NCI-H1092 treated with DMSO at 0.1 percent for 48 hours (cell line): ENCODE measurements around the gene MORN1.
A peak's percentile ranks its signal among the peaks of the same experiment; 100 is the strongest.

Experiments used
- DNase-seq: peaks from one replicate; lab custom pipeline; 2025; lab: John Stamatoyannopoulos, UW

MORN1 gene

DNA sequence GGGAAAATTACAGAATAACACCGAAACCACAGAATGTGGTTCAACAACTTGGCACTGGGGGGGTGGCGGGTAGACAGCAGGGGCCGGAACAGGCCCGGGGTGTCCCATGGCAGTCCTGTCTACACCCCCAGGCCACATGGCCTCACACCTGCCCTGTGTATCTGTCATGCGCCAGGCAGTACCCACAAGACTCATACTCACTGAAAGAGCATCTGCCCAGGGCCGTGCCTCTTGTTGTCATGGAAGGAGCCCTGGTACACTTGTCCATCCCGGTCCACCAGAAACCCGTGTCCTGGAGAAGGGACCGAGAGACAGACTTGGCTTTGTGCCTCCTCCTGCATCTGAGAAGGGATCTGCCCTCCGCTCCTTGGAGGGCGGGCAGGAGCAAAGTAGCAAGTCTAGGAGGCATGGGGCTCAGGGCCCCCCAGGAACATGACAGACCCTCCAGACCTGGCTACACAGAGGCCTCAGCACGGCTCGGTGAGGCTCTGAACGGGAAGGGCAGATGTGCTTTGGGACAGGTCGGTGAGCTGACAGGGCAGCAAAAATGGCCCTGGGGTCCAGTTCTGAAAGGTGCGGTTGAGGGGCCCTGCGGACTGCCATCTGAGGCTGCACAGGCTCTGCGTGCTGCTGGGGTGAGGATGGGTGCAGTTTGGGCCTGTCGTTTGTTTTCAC lies 5.6 kb downstream of the MORN1 start:
- no peak for DNase-seq

DNA sequence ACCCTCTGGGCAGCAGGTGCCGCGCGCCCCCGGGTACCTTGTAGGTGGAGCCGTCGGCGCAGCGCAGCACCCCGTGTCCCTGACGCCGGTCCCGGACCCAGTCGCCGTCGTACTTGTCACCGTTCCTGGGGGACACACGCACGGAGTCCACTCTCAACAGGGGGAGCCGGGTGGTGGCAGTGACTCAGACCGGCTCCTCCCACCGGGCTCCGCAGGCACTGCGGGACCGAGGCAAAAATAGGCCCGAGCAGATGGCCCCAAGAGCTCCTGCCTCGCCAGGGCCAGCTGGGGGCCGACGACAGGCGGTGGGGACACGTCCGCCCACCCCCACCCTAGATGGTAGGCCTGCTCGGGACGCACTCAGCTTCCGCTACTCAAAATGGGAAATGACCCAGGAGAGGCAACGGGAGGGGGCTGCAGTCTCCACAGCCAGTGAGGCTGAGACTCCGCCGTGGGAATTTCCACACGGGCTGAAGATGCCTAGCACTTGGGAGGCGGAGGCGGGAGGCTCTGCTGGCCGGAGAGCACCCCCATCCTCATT lies 6.3 kb downstream of the MORN1 start:
- no peak for DNase-seq

DNA sequence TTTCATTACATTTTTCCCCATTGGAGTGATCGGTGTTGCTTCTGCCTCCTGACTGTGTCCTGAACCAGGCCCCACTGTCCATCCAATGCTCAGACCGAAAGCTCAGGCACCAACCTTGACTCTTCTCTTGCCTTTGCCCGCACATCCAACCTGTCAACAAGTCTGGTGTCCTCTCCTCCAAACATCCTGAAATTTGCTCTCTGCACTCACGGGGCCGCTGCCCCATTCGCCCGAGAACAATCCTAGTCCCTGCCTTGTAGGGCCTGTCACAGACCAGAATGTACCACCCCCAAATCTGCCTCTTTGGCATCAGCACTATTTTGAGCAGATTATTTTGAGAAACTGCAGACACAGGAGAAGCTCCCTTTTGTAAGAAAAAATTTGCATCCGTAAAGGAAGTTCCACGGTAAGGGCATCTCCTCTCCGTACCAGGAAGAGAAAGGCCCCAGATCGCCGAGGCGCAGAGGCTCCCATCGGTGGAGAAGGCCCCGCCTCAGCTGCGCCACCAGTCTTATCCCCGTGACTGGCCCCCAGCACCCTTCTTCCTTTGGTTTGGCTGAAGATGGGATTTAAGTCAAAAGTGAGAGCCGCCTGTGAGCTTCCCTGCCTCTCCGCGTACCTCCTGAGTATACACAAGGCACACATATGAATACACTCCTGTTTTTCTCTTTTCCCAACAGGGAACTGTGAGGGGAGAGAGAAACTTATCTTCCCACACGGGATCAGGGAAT lies 7.1 kb downstream of the MORN1 start:
- DNase-seq, result no peak

DNA sequence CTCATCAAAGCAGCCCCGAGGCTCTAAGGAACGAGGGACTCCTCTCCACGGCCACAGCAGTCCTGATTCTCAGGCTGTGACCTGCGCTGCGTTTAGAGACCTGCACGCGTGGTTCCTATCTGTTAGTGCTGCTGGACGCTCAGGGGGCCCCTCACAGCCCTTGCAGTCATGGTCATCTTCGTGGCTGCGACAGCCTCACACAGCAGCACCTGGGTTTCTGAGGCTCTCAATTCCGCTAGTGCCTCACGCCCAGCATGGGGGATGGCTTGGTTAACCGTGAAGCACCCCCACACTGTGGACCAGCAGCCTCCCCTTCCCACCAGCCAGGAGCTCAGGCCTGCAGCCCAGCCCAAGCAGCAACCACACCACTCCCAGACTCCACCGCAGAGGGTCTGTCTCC lies 7.8 kb downstream of the MORN1 start:
- no peak for DNase-seq

DNA sequence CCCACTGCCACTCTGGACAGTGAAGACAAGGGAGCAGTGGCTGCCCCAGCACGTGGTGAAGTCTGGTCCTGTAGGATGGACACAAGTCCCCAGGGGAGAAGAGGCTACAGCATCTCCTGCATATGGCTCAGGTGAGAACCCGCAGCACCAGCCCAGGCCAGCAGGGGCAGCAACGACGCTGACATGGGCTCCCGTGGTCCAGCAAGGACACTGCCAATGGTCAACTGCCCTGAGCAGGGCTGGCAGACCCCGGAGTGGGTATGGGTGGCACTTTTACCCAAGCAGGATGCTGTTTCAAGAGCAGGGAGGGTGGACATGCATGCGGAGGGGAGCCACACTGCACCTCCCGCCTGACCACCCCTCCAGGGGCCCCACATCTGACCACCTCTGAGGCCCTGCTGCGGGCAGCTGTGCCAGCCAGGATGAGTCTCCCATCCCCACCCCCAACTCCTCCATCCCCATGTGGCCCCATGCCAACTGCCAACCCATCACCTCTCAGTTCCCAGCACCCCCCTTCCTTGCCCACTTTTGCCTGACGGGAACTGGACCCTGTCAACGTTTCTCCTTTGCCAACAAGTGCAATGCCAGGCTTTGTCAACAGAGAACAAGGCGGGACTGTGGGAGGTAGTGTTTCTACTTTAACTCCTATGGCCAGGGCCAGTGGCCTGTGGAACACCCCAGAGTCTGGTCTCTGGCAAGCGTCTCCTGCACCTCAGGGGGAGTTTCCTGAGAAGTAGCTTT lies 8.6 kb downstream of the MORN1 start:
- no peak for DNase-seq

DNA sequence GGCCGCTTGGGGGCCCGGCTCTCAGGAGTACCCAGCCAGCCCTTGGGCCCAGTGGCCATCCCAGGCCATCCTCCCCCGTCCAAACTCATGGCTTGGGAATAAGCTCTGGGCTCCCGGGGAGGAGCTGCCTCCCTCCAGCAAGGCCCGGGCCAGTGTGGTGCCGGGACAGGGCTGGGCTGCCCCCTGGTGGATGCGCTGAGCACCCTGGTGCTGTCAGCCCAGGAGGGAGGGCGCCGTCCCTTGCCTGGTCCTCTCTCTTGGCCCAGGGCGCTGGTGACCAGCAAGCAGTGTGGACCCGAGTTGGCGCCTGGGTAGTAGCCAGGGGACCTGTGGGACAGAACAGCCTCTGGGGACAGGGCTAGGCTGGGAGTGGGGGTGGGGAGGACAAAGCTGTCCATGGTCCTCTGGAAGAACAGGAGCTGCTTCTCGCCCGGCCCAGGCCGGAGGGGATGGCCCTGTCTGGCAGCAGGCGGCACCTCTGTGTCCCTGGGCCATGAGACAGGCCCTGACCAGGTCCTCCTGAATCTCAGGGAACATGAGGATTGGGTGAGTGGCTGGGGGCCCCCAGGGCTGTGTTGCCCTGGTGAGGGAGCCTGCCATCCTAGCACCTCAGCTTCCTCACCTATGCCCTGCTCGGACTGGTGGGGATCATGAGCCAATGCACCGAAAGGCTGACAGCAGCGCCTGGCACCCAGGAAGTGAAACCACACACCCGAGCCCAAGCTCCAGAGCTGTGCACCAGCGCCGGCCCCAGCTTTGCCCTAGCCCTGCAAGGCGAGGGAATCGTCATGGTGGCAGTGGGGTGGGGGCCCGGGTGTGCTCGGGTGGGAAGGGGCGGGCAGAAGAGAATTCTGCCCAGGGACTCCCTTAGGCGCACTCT lies 9.4 kb downstream of the MORN1 start:
- DNase-seq, result no peak

DNA sequence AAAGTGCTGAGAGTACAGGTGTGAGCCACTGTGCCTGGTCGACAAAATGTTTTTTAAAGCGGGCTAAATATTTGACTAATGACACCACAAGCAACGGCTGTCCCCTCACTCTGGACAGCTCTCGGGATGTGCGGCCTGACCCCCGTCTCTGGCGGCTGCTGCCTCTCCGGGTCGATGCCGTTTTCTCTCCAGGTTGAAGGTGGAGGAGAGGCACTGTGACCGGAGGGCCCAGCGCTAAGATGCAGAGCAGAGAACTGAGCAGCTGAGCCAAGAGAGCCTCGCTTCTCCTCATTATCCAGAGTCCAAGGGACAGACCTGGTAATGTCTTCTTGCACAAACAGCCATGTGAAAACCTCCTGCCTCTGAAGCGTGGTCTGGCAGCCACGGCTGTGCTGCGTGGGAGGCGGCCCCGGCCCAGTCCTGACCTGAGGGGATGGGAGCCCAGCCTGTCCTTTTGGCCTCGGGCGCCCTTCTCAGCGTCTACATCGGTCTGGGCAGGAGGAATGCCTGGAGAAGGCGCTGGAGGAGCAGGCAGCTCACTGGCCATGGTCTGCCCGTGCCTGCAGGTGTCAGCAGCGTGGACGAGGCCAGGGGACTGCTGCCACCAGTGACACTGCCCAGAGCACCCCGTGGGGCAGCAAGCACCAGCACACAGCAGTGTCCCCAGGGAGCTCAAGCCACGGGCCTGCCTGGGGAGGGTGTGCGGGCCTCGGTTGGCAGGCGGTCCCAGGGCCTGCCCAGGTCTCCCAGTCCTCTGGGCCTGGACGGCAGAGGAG lies 10.3 kb downstream of the MORN1 start:
- no peak for DNase-seq

DNA sequence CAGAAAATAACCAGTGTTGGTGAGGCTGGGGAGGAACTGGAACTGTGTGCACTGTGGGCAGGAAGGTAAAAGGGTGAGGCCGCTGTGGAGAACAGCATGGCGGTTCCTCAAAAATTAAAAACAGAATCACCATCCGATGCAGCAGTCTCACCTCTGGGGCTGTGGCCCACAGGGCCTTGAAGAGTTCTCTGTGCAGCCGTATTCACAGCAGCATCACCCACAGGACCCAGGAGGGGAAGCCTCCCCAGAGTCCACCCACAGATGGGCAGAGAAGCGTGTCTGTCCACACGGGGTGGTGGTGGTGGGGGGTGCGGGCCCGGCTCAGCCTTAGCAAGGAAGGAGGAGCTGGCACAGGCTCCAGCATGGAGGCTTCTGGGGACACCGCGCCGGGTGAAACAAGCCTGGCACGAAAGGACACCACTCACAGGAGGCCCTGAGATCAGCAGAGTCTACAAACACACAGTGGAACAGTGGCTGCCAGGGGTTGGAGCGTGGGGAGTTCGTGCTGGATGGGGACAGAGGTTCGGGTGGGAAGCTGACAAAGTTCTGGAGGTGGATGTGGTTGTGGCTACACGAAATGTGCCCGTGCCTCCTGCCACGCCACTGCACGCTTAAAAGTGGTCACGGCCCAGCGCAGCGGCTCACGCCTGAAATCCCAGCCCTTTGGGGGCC lies 11.5 kb downstream of the MORN1 start:
- DNase-seq, result no peak

DNA sequence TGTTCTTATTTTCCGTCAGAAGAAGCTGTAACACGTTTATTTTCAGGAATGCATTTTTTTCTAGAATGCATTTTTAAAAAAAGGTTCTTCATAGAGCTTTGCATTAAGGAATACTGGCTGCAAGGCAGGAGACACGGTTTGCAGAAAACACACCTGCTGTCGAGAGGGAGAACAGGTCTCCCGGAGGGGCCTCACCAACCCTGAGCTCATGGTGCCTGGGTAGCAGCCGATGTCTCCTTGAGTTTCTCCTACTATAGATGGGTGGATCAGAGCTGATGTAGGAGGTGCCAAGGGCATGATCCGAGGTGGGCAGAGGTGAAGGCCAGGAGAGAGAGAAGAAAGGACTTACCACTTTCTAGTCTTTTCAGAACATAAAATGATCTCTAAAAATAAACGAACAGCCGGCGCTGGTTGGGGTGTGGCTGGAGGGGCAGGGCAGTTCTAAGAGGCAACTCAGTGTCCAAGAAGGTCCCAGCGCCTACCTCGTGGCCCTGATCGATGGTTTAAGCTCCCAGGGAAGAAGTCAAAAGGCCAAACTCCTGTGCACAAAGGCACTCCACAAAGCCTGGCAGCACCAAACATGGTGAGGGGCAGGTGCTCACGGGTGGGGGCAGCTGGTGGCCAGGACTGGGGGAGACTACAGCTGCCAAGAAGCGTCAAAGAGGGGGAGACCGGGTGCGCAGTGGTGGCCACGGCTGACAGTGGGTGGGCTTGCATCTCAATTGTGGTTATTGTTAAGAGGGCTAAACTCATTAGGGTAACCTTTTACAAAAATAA lies 12.2 kb downstream of the MORN1 start:
- no peak for DNase-seq

DNA sequence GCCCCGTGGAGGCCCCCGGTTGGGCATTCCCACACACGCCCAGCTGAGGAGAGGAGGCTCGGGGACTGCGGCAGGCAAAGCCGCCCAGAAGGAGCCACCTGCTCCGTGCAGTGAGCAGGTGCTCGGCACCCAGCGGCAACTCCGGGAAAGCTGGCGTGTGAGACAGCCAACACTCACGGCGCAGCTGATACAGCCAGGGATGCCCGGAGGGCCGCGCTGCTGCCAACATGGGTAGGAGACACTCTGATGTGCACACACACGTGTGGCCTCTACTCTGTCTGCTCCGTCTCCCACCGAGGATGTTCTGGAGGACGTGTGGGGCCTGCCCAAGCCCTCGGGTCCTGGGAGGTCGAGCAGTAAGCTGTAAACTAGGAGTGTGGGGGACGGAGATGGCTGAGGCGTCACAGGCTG lies 12.9 kb downstream of the MORN1 start:
- peak; percentile 20 for DNase-seq

DNA sequence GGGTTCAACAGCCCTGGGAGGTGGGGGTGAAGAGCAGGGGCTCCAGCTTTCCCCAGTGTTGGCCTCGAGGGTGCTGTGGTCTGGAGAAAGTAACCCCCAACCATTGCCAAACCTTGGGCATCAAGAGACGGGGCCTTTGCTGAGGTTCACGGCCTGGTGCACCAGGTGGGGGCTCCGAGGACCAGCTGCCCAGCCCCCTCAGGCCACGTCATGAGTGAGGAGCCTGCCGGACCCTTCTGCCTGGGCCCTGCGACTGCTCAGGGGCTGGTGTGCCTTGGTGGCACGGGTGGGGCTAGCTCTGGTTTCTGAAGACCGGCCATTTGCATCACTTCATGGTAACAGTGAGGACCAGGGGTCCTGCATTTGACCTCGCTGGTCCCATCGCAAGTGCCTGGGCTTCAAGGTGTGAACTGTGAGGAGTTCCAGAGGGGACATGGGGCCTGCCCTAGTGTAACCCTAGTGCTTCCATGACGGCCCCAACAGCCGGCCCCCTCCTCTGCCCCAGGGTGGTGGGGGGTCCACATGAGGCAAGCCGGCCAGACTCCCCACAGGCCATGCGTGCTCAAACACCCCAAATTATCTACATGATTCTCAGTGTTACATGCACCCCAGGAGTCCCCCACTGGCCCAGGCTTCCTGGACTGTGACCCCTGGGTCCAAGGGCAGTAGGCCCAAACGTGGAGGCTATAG lies 13.5 kb downstream of the MORN1 start:
- no peak for DNase-seq

DNA sequence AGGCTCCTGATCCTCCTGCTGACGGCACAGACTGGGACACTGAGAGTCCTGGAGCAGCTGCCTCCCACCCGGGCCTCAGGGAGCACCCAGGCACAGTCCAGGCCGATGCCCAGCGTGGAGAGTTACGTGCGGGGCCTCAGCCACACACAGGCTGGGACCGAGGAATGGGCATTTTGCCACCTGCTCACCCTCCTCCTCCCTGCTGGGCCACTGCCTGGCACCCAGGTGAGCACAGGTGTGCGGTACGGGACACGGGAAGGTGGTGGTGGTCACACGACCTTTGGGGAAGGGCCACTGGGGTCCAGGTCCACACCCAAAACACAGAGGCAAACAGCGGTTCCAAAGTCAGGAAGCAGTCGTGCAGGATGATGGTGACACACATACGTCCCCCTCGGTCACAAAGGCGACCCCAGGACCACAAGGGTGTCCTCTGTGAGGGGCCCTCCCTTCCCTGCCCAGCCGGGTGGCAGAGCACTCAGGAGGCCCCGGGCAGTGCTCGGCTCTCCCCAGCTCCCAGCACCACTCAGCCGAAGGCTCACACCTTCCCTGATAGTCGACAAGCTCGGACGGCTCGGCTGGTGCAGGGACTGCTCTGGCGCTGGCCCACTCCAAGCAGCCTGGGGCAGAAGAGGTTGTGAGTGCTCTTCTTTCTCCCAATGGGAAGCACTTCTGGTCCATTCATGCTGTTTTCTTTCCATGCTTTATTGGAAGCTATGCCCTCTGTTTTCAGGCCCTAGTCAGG lies 14.3 kb downstream of the MORN1 start:
- DNase-seq, result no peak

DNA sequence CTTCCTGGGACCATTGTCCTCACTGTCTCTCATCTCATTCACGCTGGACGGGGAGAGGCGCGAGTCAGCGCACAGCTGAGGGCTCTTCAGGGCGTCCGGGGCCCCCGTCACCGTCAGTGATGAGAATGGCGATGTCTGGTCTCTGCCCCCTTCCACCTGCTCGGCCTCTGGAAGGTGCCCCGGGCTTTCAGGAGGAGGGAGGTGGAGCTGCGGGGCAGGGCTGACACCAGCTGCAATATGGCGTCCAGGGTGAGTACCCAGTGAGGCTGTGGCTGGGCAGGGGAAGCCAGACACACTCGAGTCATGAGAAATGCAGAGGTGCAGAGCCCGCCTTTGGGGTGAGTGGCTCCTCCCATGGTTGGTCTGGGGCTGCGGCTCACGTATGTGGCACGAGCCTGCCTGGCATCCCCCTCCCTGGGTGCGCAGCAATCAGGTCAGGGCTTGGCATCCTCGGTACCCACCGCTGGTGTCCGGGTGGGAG lies 15.1 kb downstream of the MORN1 start:
- no peak for DNase-seq

DNA sequence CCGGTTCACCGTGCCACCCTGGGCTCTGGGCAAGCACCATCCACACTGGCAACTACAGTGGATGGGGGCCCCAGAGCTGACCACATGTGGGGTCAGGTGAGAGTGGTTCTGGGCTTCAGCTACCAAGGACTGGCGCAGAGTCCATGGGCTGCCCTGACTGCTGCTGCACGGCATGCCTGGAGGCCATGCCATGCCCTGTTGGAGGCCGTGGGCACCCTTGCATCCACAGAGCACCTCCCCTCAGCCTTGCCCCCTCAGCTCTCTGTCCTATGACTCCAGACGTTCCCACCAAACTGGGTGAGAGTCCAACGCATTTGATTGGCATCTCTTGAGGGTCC lies 15.5 kb downstream of the MORN1 start:
- no peak for DNase-seq

DNA sequence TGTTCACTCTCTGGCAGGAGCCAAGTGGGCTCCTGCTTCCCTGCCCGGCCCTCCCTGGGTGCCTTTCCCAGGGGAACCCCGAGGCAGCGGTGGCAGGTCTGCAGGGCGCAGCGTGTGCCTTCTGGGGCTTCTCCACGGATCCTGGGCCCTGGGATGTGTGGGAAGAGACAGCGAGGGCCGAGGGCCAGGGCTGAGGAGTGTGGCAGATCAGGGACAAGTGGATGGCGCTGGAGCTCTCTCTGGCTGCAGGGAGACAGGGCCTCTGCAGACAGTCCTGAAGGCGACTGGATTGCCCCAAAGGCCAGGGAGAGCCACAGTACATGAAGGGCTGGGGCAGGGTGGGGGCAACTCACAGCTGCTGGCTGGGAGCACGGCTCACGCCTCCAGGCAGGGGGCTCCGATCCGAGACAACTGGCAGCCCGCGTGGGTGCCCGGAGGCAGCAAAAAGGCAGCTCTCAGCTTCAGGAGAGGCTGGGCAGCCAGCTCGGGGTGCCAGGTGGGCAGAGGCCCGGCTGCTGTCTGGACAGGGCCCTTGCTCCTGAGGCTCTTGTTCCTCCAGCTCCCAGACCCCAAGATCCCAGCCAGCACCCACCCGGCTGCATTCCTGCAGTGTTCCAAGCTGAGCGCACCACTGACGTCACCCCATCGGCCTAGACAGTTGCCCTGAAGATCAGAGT lies 16.0 kb downstream of the MORN1 start:
- no peak for DNase-seq

DNA sequence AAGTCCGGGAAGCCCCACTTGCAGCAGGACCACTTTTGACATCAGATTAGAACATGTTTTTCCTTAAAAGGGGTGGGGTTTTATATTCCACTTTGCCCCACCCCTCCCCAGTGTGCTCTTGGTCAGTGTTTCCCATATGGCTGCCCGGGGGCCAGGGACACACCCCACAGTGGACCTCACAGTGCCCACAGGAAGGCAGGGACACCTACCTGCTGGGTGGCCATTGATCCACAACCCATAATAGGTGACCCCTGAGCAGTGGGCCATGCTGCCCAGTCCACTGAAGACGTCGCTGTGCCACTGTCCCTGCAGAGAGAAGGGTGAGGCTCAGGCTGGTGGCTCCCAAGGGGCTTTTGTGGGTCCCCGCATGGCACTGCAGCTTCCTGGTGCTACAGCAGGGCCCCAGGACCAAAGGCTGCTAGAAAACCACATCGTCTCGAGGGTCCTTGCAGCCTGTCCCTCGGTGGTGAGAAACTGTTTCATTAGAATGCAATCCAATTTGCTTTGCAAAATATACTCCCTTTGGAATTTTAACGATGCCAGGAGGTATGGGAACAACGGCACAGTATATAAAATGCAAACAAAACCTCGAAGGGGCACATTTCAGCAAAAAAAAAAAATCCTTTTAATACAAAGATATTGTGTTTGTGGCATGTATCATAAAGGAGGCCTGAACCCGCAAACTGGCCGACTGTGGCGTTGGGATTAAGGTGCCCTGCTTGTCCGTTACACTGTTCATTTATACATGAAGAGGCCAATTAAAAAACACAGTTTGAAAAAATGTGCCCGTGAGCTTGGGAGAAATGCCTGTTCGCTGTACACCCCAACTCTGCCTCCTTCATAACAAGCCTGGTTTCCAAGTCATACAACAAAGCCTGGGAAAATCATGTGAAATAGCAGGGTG lies 16.9 kb downstream of the MORN1 start:
- no peak for DNase-seq
